GM10266 (cell line): ENCODE data around the gene TIMP2.

ENCODE experiments used
- DNase-seq: peaks from one replicate; pipeline ENCODE4 v3.0.0; 2012; ENCODE audit errors: extremely low spot score
- CTCF ChIP-seq: IDR thresholded peaks from 2 replicates; pipeline ENCODE4 v1.5.1; 2012; ENCODE audit warnings: mild to moderate bottlenecking, low read depth; ENCODE audit not compliant: control insufficient read depth, insufficient read depth; ENCODE audit errors: missing control alignments

Gene TIMP2

GRCh38 chr17:78884148-78884825 is 40.9 kb downstream of the TIMP2 start:
- no peak for TF ChIP-seq CTCF
- no peak for DNase-seq

GRCh38 chr17:78883533-78884131 is 41.6 kb downstream of the TIMP2 start:
- no peak for DNase-seq
- no peak for TF ChIP-seq CTCF

GRCh38 chr17:78883089-78883532 is 42.1 kb downstream of the TIMP2 start:
- no peak for TF ChIP-seq CTCF
- DNase-seq: no peak

GRCh38 chr17:78882540-78883088 is 42.6 kb downstream of the TIMP2 start:
- TF ChIP-seq CTCF: no peak
- DNase-seq: no peak

GRCh38 chr17:78879635-78880186 is 45.5 kb downstream of the TIMP2 start:
- no peak for TF ChIP-seq CTCF
- DNase-seq: no peak

- TF ChIP-seq CTCF: no peak
- DNase-seq: no peak
These were observed 46.2 kb downstream of the TIMP2 start for GRCh38 chr17:78878871-78879527.
